Thoracic aorta (tissue), 2 donors: ENCODE measurements around the gene KLHL24. TPM values are rescaled to one million over a fixed set of nuclear protein-coding genes. Genes with fewer than 3 reads are reported as not detected.

ENCODE experiments used
- ATAC-seq: fragments of 150-250 bp; one replicate; pipeline ENCODE4 v1.8.0; 2017; ENCODE audit warnings: low read depth; ENCODE audit not compliant: insufficient number of reproducible peaks, low FRiP score
- DNase-seq: peaks from one replicate; pipeline ENCODE4 v3.0.0-alpha.2; 2020; ENCODE audit warnings: low spot score
- H3K27ac ChIP-seq, 2 donors: fragments of 200-600 bp; sonication (generic); 1 replicate in 1 of 2; 2 replicates in 1 of 2; pipeline ENCODE4 v1.5.1; 2016; ENCODE audit warnings: mild to moderate bottlenecking in 2 of 2, moderate library complexity in 2 of 2
- H3K27me3 ChIP-seq: fragments of 200-600 bp; sonication (generic); replicated peaks from 2 replicates; pipeline ENCODE4 v1.6.0; 2016; ENCODE audit warnings: mild to moderate bottlenecking; ENCODE audit not compliant: insufficient read depth
- H3K36me3 ChIP-seq: fragments of 200-600 bp; sonication (generic); one replicate; pipeline ENCODE4 v1.5.1; 2016
- H3K4me1 ChIP-seq, 2 donors: fragments of 200-600 bp; sonication (generic); 1 replicate in 1 of 2; 2 replicates in 1 of 2; pipeline versions ENCODE4 v1.5.1 to v1.6.0; 2016; ENCODE audit warnings: low read depth in 2 of 2, mild to moderate bottlenecking in 1 of 2; ENCODE audit not compliant: control insufficient read depth in 1 of 2
- H3K4me3 ChIP-seq: fragments of 200-600 bp; sonication (generic); 2 replicates; pipeline ENCODE4 v1.5.1; 2016; ENCODE audit warnings: mild to moderate bottlenecking
- H3K9me3 ChIP-seq: fragments of 200-600 bp; sonication (generic); 2 replicates; pipeline ENCODE4 v1.5.1; 2016
- total RNA-seq, 2 donors: library from RNA; depleted of rRNA; stranded (reverse); fragments of >200 nt; gene quantifications; one replicate each; pipeline versions ENCODE4 v1.1.0 to v1.2.3, GENCODE V29; 2016
- TF ChIP-seq, protein P1 (sequence below): fragments of 200-600 bp; sonication (generic); IDR thresholded peaks from one replicate; pipeline ENCODE4 v1.5.1; 2019; ENCODE audit warnings: antibody characterized with exemption

Gene KLHL24
- total RNA-seq, 2 donors from 2014 or later = 42.6 to 91.7 TPM

GRCh38 chr3:183654727-183655126 lies 19.3 kb downstream of the KLHL24 start:
- TF ChIP-seq, protein P1, sequence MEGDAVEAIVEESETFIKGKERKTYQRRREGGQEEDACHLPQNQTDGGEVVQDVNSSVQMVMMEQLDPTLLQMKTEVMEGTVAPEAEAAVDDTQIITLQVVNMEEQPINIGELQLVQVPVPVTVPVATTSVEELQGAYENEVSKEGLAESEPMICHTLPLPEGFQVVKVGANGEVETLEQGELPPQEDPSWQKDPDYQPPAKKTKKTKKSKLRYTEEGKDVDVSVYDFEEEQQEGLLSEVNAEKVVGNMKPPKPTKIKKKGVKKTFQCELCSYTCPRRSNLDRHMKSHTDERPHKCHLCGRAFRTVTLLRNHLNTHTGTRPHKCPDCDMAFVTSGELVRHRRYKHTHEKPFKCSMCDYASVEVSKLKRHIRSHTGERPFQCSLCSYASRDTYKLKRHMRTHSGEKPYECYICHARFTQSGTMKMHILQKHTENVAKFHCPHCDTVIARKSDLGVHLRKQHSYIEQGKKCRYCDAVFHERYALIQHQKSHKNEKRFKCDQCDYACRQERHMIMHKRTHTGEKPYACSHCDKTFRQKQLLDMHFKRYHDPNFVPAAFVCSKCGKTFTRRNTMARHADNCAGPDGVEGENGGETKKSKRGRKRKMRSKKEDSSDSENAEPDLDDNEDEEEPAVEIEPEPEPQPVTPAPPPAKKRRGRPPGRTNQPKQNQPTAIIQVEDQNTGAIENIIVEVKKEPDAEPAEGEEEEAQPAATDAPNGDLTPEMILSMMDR = no peak
- H3K9me3 ChIP-seq = peaks cover 21% of the 10 kb centered on the region
- no peaks in the 10 kb centered on the region for H3K27me3 ChIP-seq
- H3K4me3 ChIP-seq = no peak overlapping the region
- peaks cover 0 to 6% of the 10 kb centered on the region in 2 donors for H3K4me1 ChIP-seq
- ATAC-seq (no peak), DNase-seq (no peak)
- peaks cover 11% of the 10 kb centered on the region for H3K36me3 ChIP-seq
- no peak overlapping the region for H3K27ac ChIP-seq

GRCh38 chr3:183662099-183662498 lies 26.7 kb downstream of the KLHL24 start:
- ATAC-seq = no peak
- Histone ChIP-seq H3K27me3 (no peaks in the 10 kb centered on the region), H3K9me3 (no peaks in the 10 kb centered on the region), H3K27ac (no peak overlapping the region), H3K4me3 (no peak overlapping the region), H3K4me1 (peaks cover 14 to 23% of the 10 kb centered on the region in 2 donors), H3K36me3 (peaks cover 16% of the 10 kb centered on the region)
- TF ChIP-seq, protein P1 = no peak
- no peak for DNase-seq

- peaks cover 28% of the 10 kb centered on the region for H3K36me3 ChIP-seq
- no peaks in the 10 kb centered on the region for H3K27me3 ChIP-seq
- peaks cover 14 to 17% of the 10 kb centered on the region in 2 donors for H3K4me1 ChIP-seq
- H3K9me3 ChIP-seq = no peaks in the 10 kb centered on the region
- ATAC-seq = no peak
- H3K27ac ChIP-seq = no peak overlapping the region
- H3K4me3 ChIP-seq = no peak overlapping the region
- DNase-seq = no peak
- TF ChIP-seq, protein P1 = no peak
Observed at GRCh38 chr3:183664913-183665381, 29.5 kb downstream of the KLHL24 start.

DNA sequence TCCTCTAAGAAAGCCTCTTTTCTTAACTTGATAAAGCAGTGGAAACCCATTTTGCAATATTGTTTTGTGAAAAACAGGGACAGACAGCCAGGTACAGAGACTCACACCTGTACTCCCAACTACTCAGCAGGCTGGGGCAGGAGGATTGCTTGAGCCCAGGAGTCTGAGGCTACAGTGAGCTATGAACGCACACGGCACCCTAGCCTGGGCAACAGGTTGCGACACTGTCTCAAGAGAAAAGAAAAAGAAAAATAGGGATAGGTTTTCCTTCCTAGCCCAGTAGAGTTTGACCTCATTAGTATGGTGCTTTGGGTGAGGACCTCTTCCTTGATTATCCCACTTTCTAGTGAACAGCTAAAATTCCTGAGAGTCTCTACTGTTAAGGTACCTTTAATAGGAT lies 44.6 kb downstream of the KLHL24 start:
- DNase-seq (no peak), ATAC-seq (no peak)
- Histone ChIP-seq H3K36me3 (peaks cover 12% of the 10 kb centered on the region), H3K4me3 (no peak overlapping the region), H3K9me3 (no peaks in the 10 kb centered on the region), H3K4me1 (no peaks in the 10 kb centered on the region), H3K27ac (no peak overlapping the region), H3K27me3 (no peaks in the 10 kb centered on the region)
- TF ChIP-seq, protein P1 = no peak

- Histone ChIP-seq H3K36me3 (no peaks in the 10 kb centered on the region), H3K4me3 (no peak overlapping the region), H3K27ac (no peak overlapping the region), H3K4me1 (no peaks in the 10 kb centered on the region), H3K9me3 (no peaks in the 10 kb centered on the region), H3K27me3 (no peaks in the 10 kb centered on the region)
- no peak for DNase-seq
- ATAC-seq = no peak
- TF ChIP-seq, protein P1 = no peak
Observed at GRCh38 chr3:183687705-183688104, 52.3 kb downstream of the KLHL24 start.
